Parathyroid adenoma (tissue), 2 donors: ENCODE results near the gene TEX35.

ENCODE experiments used
- H2AFZ ChIP-seq: fragments of 300-600 bp; sonication (generic); one replicate; pipeline ENCODE4 v1.7.0; 2017; ENCODE audit warnings: antibody characterized with exemption, mild to moderate bottlenecking
- H3K27ac ChIP-seq: fragments of 300-600 bp; sonication (generic); one replicate; pipeline ENCODE4 v1.7.0; 2017
- H3K27me3 ChIP-seq: fragments of 300-600 bp; sonication (generic); one replicate; pipeline ENCODE4 v1.7.0; 2017; ENCODE audit warnings: low read length; ENCODE audit not compliant: control insufficient read depth, insufficient read depth
- H3K36me3 ChIP-seq: fragments of 300-600 bp; sonication (generic); one replicate; pipeline ENCODE4 v1.7.0; 2017; ENCODE audit warnings: low read length; ENCODE audit not compliant: control insufficient read depth, insufficient read depth
- H3K4me1 ChIP-seq: fragments of 300-600 bp; sonication (generic); one replicate; pipeline ENCODE4 v1.7.0; 2017; ENCODE audit warnings: control low read depth
- H3K4me2 ChIP-seq: fragments of 300-600 bp; sonication (generic); one replicate; pipeline ENCODE4 v1.7.0; 2017; ENCODE audit warnings: low read length
- H3K4me3 ChIP-seq: fragments of 300-600 bp; sonication (generic); one replicate; pipeline ENCODE4 v1.7.0; 2017; ENCODE audit warnings: low read depth, low read length
- H3K79me2 ChIP-seq: fragments of 300-600 bp; sonication (generic); one replicate; pipeline ENCODE4 v1.7.0; 2017; ENCODE audit warnings: control low read depth
- H3K9ac ChIP-seq: fragments of 300-600 bp; sonication (generic); one replicate; pipeline ENCODE4 v1.7.0; 2017; ENCODE audit warnings: mild to moderate bottlenecking
- H3K9me3 ChIP-seq: fragments of 300-600 bp; sonication (generic); one replicate; pipeline ENCODE4 v1.7.0; 2017; ENCODE audit warnings: low read length; ENCODE audit not compliant: control insufficient read depth
- TF ChIP-seq, protein P1 (sequence below): fragments of 300-600 bp; sonication (generic); IDR thresholded peaks from one replicate; pipeline ENCODE4 v1.7.0; 2017; ENCODE audit warnings: antibody characterized with exemption, mild to moderate bottlenecking
- donor health status: primary hyperparathyroidism.

TEX35 gene

GRCh38 chr1:178492341-178492740 is 20.6 kb upstream of the TEX35 start:
- H3K4me2 ChIP-seq: no peak overlapping the region
- no peak overlapping the region for H2AFZ ChIP-seq
- no peaks in the 10 kb centered on the region for H3K4me1 ChIP-seq
- no peak overlapping the region for H3K9ac ChIP-seq
- H3K36me3 ChIP-seq: no peaks in the 10 kb centered on the region
- no peaks in the 10 kb centered on the region for H3K27me3 ChIP-seq
- no peak overlapping the region for H3K4me3 ChIP-seq
- no peaks in the 10 kb centered on the region for H3K79me2 ChIP-seq
- no peaks in the 10 kb centered on the region for H3K9me3 ChIP-seq
- H3K27ac ChIP-seq: no peak overlapping the region
- TF ChIP-seq, protein P1, sequence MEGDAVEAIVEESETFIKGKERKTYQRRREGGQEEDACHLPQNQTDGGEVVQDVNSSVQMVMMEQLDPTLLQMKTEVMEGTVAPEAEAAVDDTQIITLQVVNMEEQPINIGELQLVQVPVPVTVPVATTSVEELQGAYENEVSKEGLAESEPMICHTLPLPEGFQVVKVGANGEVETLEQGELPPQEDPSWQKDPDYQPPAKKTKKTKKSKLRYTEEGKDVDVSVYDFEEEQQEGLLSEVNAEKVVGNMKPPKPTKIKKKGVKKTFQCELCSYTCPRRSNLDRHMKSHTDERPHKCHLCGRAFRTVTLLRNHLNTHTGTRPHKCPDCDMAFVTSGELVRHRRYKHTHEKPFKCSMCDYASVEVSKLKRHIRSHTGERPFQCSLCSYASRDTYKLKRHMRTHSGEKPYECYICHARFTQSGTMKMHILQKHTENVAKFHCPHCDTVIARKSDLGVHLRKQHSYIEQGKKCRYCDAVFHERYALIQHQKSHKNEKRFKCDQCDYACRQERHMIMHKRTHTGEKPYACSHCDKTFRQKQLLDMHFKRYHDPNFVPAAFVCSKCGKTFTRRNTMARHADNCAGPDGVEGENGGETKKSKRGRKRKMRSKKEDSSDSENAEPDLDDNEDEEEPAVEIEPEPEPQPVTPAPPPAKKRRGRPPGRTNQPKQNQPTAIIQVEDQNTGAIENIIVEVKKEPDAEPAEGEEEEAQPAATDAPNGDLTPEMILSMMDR: no peak

DNA sequence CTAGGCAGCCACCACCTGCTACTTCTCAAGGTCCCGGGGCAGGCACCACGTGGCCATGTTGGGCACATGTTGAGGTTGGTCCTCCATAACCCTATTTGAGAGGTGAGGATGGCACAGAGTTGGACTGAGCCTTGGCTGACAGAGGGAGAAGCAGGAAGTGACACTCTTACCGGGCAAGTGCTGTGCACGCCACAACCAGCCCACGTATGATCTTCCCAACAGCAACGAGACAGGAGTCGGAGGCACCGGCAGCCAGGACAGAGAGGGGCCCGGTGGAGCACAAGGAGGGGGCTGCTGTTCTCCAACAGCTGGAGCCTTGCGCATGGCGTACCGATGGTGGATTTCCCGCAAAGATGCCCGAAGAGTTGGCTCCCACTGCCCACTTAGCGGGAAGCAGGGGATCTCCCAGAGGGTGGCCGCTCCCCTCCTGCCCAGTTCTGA is 19.6 kb upstream of the TEX35 start:
- Histone ChIP-seq H3K9me3 (no peaks in the 10 kb centered on the region), H3K4me2 (no peak overlapping the region), H3K9ac (no peak overlapping the region), H3K4me3 (no peak overlapping the region), H2AFZ (no peak overlapping the region), H3K27me3 (no peaks in the 10 kb centered on the region), H3K4me1 (no peaks in the 10 kb centered on the region), H3K27ac (no peak overlapping the region), H3K36me3 (no peaks in the 10 kb centered on the region), H3K79me2 (no peaks in the 10 kb centered on the region)
- TF ChIP-seq, protein P1: no peak

DNA sequence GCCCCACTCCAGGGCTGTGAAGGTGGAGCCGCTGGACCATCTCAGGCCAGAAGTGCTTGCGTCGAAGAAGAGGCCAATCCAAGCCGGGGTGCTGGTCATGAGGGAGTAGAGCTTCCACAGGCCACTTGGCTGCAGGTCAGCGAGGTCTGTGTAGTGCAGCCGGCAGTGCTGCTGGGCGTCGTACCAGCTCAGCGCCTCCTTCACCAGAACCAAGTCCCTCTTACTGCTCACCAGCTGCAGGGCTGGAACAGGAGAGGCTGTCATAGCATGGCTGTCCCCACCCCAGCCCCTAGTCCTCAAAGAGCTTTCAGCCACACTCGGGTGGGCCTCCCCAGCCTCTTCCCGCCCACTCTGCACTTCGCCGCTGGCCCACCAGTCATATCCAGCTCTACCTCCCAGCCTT is 18.3 kb upstream of the TEX35 start:
- Histone ChIP-seq H2AFZ (no peak overlapping the region), H3K79me2 (no peaks in the 10 kb centered on the region), H3K9ac (no peak overlapping the region), H3K4me3 (no peak overlapping the region), H3K36me3 (no peaks in the 10 kb centered on the region), H3K4me1 (no peaks in the 10 kb centered on the region), H3K9me3 (no peaks in the 10 kb centered on the region), H3K4me2 (no peak overlapping the region), H3K27ac (no peak overlapping the region), H3K27me3 (no peaks in the 10 kb centered on the region)
- TF ChIP-seq, protein P1: no peak

GRCh38 chr1:178495158-178495557 is 17.8 kb upstream of the TEX35 start:
- Histone ChIP-seq H3K9ac (no peak overlapping the region), H3K9me3 (no peaks in the 10 kb centered on the region), H3K79me2 (no peaks in the 10 kb centered on the region), H3K27ac (no peak overlapping the region), H3K4me1 (no peaks in the 10 kb centered on the region), H2AFZ (no peak overlapping the region), H3K4me2 (no peak overlapping the region), H3K36me3 (no peaks in the 10 kb centered on the region), H3K4me3 (no peak overlapping the region), H3K27me3 (no peaks in the 10 kb centered on the region)
- TF ChIP-seq, protein P1: no peak

DNA sequence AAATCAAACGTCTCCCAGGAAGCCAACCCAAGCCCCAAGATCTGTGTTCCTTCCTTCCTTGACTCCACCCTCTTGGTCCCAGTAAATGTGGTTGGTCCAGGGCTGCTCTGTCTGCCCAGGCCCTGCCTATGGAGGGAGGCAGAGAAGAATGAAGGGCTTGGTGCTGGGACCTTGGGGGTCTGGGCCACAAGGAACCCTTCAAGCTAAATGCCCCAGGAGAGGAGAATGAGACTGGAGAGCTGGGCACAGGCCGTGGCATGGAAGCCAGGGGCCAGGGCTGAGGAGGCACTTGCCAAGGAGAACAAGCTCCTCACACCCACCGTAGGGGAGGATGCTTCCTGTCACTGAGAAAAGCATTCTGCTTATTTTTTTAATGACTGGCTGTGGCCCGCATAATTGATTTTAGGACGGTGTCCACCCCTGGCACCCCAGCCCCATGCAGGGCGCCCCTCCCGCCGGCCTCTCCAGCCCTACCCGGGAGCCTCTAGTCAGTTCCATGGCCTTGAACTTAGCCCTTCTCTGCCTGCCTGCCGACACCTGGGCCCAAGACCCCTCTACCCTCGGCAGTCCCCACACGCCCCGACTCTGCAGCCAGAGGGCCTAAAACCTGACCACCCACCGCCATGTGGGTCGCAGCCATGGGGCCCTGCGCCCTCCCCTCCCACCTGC is 17.0 kb upstream of the TEX35 start:
- no peaks in the 10 kb centered on the region for H3K4me1 ChIP-seq
- H3K79me2 ChIP-seq: no peaks in the 10 kb centered on the region
- no peaks in the 10 kb centered on the region for H3K27me3 ChIP-seq

More for the DNA sequence above, 17.0 kb upstream of the TEX35 start:
- Histone ChIP-seq H3K4me2 (no peak overlapping the region), H3K9me3 (no peaks in the 10 kb centered on the region), H3K9ac (no peak overlapping the region), H3K4me3 (no peak overlapping the region), H3K36me3 (no peaks in the 10 kb centered on the region), H3K27ac (no peak overlapping the region), H2AFZ (no peak overlapping the region)
- TF ChIP-seq, protein P1: no peak
